Measurements from ENCODE around the gene ZFYVE16.

ZFYVE16 gene

DNA sequence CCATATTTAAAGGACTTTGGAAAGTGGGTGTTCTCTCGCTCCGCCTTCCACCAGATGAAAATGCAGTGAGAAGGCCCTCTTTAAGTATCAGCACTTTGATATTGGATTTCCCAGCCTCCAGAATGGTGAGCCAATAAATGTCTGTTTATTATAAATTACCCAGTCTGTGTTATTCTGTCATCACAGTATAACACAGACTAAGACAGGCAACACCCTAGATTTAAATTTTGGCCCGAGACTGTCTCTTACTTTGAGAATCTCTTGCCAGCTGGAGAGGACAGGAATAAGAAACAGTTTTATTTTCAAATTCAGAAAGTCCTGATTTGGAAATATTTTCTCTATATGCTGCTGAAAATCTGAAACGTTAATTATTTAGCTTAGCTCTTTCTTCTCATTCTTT lies 101.5 kb downstream of the ZFYVE16 start:
- no peak overlapping the region for H3K27ac ChIP-seq
- TF ChIP-seq, protein P1, sequence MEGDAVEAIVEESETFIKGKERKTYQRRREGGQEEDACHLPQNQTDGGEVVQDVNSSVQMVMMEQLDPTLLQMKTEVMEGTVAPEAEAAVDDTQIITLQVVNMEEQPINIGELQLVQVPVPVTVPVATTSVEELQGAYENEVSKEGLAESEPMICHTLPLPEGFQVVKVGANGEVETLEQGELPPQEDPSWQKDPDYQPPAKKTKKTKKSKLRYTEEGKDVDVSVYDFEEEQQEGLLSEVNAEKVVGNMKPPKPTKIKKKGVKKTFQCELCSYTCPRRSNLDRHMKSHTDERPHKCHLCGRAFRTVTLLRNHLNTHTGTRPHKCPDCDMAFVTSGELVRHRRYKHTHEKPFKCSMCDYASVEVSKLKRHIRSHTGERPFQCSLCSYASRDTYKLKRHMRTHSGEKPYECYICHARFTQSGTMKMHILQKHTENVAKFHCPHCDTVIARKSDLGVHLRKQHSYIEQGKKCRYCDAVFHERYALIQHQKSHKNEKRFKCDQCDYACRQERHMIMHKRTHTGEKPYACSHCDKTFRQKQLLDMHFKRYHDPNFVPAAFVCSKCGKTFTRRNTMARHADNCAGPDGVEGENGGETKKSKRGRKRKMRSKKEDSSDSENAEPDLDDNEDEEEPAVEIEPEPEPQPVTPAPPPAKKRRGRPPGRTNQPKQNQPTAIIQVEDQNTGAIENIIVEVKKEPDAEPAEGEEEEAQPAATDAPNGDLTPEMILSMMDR (conservative IDR thresholded peaks at IDR 0.05) = no peak

DNA sequence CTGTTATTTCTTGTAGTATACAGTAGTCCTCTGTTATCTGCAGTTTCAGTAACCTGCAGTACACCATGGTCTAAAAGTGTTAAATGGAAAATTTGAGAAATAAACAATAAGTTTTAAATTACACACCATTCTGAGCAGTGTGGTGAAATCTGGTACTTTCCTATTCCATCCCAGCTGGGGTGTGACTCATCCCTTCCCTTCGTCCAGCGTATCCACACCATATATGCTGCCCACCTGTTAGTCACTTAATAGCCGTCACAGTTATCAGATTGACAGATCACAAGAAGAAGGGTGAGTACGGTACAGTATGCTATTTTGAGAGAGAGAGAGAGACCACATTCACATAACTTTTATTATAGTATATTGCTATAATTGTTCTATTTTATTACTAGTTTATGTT lies 109.0 kb downstream of the ZFYVE16 start:
- H3K27ac ChIP-seq = no peak overlapping the region
- TF ChIP-seq, protein P1 (conservative IDR thresholded peaks at IDR 0.05) = no peak

Measured in VCaP (cell line).